K562 (cell line): ENCODE measurements around the gene ARL10.

Experiments used
- KHSRP ChIP-seq: fragments of 450-650 bp; IDR thresholded peaks from 2 replicates; pipeline ENCODE4 v1.6.1; 2017
- TF ChIP-seq, protein P1 (sequence below): fragments of 450-650 bp; conservative IDR thresholded peaks from 2 replicates; pipeline ENCODE4 v1.6.1; 2016; ENCODE audit warnings: missing genetic modification characterization, low read depth, mild to moderate bottlenecking, control low read depth, missing compliant biosample characterization

DNA sequence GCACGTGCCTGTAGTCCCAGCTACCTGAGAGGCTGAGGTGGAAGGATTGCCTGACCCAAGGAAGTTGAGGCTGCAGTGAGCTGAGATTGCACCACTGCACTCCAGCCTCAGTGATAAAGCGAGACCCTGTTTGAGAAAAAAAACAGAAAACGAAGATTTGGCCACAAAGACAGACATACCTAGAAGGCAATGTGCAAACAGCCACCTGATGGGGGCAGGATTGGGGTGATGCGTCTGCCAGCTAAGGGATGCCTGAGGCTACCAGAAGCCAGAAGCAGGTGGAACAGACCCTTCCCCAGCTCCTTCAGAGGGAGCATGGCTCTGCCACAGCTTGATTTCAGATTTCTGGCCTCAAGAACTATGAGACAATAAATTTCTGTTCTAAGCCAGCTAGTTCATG, 26.2 kb downstream of the ARL10 start:
- no peak for TF ChIP-seq KHSRP
- TF ChIP-seq, protein P1, sequence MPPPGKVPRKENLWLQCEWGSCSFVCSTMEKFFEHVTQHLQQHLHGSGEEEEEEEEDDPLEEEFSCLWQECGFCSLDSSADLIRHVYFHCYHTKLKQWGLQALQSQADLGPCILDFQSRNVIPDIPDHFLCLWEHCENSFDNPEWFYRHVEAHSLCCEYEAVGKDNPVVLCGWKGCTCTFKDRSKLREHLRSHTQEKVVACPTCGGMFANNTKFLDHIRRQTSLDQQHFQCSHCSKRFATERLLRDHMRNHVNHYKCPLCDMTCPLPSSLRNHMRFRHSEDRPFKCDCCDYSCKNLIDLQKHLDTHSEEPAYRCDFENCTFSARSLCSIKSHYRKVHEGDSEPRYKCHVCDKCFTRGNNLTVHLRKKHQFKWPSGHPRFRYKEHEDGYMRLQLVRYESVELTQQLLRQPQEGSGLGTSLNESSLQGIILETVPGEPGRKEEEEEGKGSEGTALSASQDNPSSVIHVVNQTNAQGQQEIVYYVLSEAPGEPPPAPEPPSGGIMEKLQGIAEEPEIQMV (tag) = no peak
